SK-N-SH (cell line): ENCODE measurements around the gene IDH2. TPM values are rescaled to one million over a fixed set of nuclear protein-coding genes. Genes with fewer than 3 reads are reported as not detected.

Experiments
- CTCF ChIA-PET: fragments of 300-600, 350-600 bp; formaldehyde crosslinking; extraction: SDS; loops from one replicate; lab custom pipeline; 2021; lab: Yijun Ruan, JAX
- POLR2A ChIA-PET: fragments of 350-600 bp; sonication (Branson Sonifier 250); formaldehyde crosslinking; extraction: SDS; loops from one replicate; lab custom pipeline; 2020; ENCODE audit warnings: antibody characterized with exemption, inconsistent platforms; lab: Yijun Ruan, JAX
- DNase-seq: peaks from one replicate; pipeline ENCODE4 v3.0.0; 2012
- H2AFZ ChIP-seq: fragments of 200-600 bp; sonication (generic); 2 replicates; pipeline ENCODE4 v1.8.1; 2016; ENCODE audit warnings: antibody characterized with exemption, mild to moderate bottlenecking, low read depth
- H3F3A ChIP-seq: fragments of 200-600 bp; sonication (generic); replicated peaks from 2 replicates; pipeline ENCODE3; 2016; ENCODE audit warnings: antibody characterized with exemption, mild to moderate bottlenecking; ENCODE audit not compliant: insufficient read depth
- H3K27ac ChIP-seq, 2 experiments: fragments of 200-500 bp in 1 of 2; fragments of 200-600 bp in 1 of 2; sonication (Bioruptor generic) in 1 of 2; sonication (generic), shearing (Covaris generic) in 1 of 2; 2 replicates each; pipeline versions ENCODE4 v1.5.1 to v1.6.1; 2014 to 2016; ENCODE audit warnings: low read depth in 2 of 2, inconsistent platforms in 1 of 2, low read length in 1 of 2, mild to moderate bottlenecking in 1 of 2, mixed read lengths in 1 of 2
- H3K27me3 ChIP-seq: fragments of 200-600 bp; sonication (generic), shearing (Covaris generic); 2 replicates; pipeline ENCODE4 v1.6.1; 2016; ENCODE audit warnings: mixed run types; ENCODE audit not compliant: insufficient read depth
- H3K36me3 ChIP-seq, 2 experiments: fragments of 200-500 bp in 1 of 2; fragments of 200-600 bp in 1 of 2; sonication (Bioruptor generic) in 1 of 2; sonication (generic) in 1 of 2; replicated peaks in 1 of 2; 2 replicates each; pipeline versions ENCODE3 to v1.5.1; 2014 to 2016; ENCODE audit warnings: low read length in 1 of 2, mild to moderate bottlenecking in 1 of 2; ENCODE audit not compliant: insufficient read depth in 2 of 2, control insufficient read depth in 1 of 2
- H3K4me1 ChIP-seq, 2 experiments: fragments of 200-500 bp in 1 of 2; fragments of 200-600 bp in 1 of 2; sonication (Bioruptor generic) in 1 of 2; sonication (generic), shearing (Covaris generic) in 1 of 2; 2 replicates each; pipeline versions ENCODE4 v1.5.1 to v1.6.1; 2014 to 2016; ENCODE audit warnings: low read depth in 1 of 2, low read length in 1 of 2, mixed run types in 1 of 2; ENCODE audit not compliant: insufficient read depth in 2 of 2, control insufficient read depth in 1 of 2
- H3K4me2 ChIP-seq: fragments of 200-600 bp; sonication (generic), shearing (Covaris generic); 2 replicates; pipeline ENCODE4 v1.6.1; 2017; ENCODE audit warnings: mixed run types
- H3K4me3 ChIP-seq, 2 experiments: fragments of 200-500 bp in 1 of 2; fragments of 200-600 bp in 1 of 2; sonication (Bioruptor generic) in 1 of 2; sonication (generic), shearing (Covaris generic) in 1 of 2; 2 replicates each; pipeline versions ENCODE4 v1.5.1 to v1.8.1; 2014 to 2016; ENCODE audit warnings: low read depth in 2 of 2, inconsistent platforms in 1 of 2, low read length in 1 of 2, mild to moderate bottlenecking in 1 of 2, mixed read lengths in 1 of 2, moderate library complexity in 1 of 2
- H3K79me2 ChIP-seq: fragments of 200-600 bp; sonication (generic); 2 replicates; pipeline ENCODE4 v1.8.1; 2017; ENCODE audit warnings: mild to moderate bottlenecking; ENCODE audit not compliant: insufficient read depth
- H3K9ac ChIP-seq: fragments of 200-600 bp; sonication (generic); 2 replicates; pipeline ENCODE4 v1.6.1; 2017; ENCODE audit warnings: mixed run types
- H3K9me2 ChIP-seq: fragments of 200-600 bp; sonication (generic); 2 replicates; pipeline ENCODE4 v1.6.1; 2017; ENCODE audit warnings: mixed run types
- H3K9me3 ChIP-seq: fragments of 200-600 bp; sonication (generic); 2 replicates; pipeline ENCODE4 v1.6.1; 2017; ENCODE audit warnings: mixed run types, mild to moderate bottlenecking, moderate library complexity
- H4K20me1 ChIP-seq: fragments of 200-600 bp; sonication (generic); 2 replicates; pipeline ENCODE4 v1.6.1; 2017; ENCODE audit warnings: mild to moderate bottlenecking, mixed run types; ENCODE audit not compliant: insufficient read depth
- EP300 ChIP-seq, 2 experiments: IDR thresholded peaks; 2 replicates each; pipeline versions ENCODE4 v1.4.0 to v1.6.1; 2012; ENCODE audit warnings: borderline replicate concordance in 1 of 2, low read depth in 1 of 2, low read length in 1 of 2
- EZH2phosphoT487 ChIP-seq: fragments of 200-600 bp; sonication (generic); IDR thresholded peaks from 2 replicates; pipeline ENCODE4 v1.6.1; 2017; ENCODE audit warnings: low read depth, mixed run types, mild to moderate bottlenecking, antibody characterized with exemption, moderate library complexity, borderline replicate concordance
- GABPA ChIP-seq: IDR thresholded peaks from 2 replicates; pipeline ENCODE4 v1.4.0; 2012; ENCODE audit warnings: low read depth, mild to moderate bottlenecking
- JUND ChIP-seq: IDR thresholded peaks from 2 replicates; pipeline ENCODE4 v1.4.0; 2012
- POLR2AphosphoS5 ChIP-seq: IDR thresholded peaks from 2 replicates; pipeline ENCODE4 v1.6.1; 2012; ENCODE audit warnings: low read depth, low read length
- RCOR1 ChIP-seq: fragments of 150-350 bp; IDR thresholded peaks from 2 replicates; pipeline ENCODE4 v1.6.1; 2017; ENCODE audit warnings: antibody characterized with exemption, low read length
- RFX5 ChIP-seq: IDR thresholded peaks from 2 replicates; pipeline ENCODE4 v1.6.1; 2012; ENCODE audit warnings: mild to moderate bottlenecking, improper control_type of control experiment, low read length
- SMC3 ChIP-seq: IDR thresholded peaks from 2 replicates; pipeline ENCODE4 v1.6.1; 2012; ENCODE audit warnings: low read depth, low read length, improper control_type of control experiment
- TAF1 ChIP-seq: IDR thresholded peaks from 2 replicates; pipeline ENCODE4 v1.6.1; 2012; ENCODE audit warnings: low read depth, mild to moderate bottlenecking, low read length, moderate library complexity, borderline replicate concordance
- TCF12 ChIP-seq: IDR thresholded peaks from 2 replicates; pipeline ENCODE4 v1.4.0; 2012
- WGBS: methylation state at CpG from one replicate; pipeline ENCODE4 v1.1.6; 2017; ENCODE audit warnings: low lambda C conversion rate; 5-methylcytosine and 5-hydroxymethylcytosine counted together
- polyA plus RNA-seq, 3 experiments: library from polyadenylated mRNA; depleted of rRNA; stranded (reverse); fragments of >200 nt; gene quantifications; 2 replicates each; pipeline ENCODE4 v1.2.3, GENCODE V29; 2012
- TF ChIP-seq, protein P1 (sequence below): fragments of 150-350 bp; IDR thresholded peaks from 2 replicates; pipeline ENCODE4 v1.6.1; 2016; ENCODE audit warnings: mild to moderate bottlenecking, low read depth, low read length
- TF ChIP-seq, protein P2 (sequence below): fragments of 200-600 bp; sonication (generic); IDR thresholded peaks from 2 replicates; pipeline ENCODE4 v1.6.1; 2017; ENCODE audit warnings: antibody characterized with exemption, mild to moderate bottlenecking, moderate library complexity
- TF ChIP-seq, protein P3 (sequence below): IDR thresholded peaks from 2 replicates; pipeline ENCODE4 v1.4.0; 2012; ENCODE audit warnings: low read depth

Gene IDH2
- polyA plus RNA-seq, 1 of the 3 experiments (the other 2 are of a cell fraction), result 25.2 TPM

DNA sequence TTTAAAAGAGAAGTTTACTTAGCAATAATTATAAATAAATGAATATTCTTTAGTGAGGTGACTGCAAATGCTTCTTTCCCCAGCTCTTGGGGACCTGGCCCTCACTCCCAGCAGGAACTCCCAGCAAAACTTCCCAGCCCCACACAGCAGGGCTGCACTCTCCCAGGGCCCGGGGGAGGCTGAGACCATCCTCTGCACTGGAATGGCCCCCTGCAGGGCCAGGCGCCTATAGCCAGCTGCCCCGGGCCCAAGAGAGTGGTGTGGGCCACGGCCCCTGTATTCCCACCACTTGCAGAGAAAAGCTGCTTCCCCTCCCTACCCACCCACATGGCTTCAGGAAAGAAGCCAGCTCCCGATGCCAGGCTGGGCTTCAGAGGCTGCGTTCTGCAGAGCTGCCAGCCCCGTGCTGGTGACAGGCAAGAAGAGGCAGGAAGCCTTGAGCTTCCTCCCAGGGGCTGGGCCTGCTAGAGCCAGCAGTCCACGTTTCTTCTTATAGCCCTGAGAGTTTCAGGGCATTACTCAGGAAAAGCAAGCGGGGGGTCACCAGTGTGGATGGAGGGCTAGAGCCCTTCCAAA is 20.0 kb downstream of the IDH2 start (continued):
- TF ChIP-seq, protein P1, sequence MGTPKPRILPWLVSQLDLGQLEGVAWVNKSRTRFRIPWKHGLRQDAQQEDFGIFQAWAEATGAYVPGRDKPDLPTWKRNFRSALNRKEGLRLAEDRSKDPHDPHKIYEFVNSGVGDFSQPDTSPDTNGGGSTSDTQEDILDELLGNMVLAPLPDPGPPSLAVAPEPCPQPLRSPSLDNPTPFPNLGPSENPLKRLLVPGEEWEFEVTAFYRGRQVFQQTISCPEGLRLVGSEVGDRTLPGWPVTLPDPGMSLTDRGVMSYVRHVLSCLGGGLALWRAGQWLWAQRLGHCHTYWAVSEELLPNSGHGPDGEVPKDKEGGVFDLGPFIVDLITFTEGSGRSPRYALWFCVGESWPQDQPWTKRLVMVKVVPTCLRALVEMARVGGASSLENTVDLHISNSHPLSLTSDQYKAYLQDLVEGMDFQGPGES, result no peak
- TF ChIP-seq SMC3 (no peak), EZH2phosphoT487 (no peak)
- TF ChIP-seq, protein P2, sequence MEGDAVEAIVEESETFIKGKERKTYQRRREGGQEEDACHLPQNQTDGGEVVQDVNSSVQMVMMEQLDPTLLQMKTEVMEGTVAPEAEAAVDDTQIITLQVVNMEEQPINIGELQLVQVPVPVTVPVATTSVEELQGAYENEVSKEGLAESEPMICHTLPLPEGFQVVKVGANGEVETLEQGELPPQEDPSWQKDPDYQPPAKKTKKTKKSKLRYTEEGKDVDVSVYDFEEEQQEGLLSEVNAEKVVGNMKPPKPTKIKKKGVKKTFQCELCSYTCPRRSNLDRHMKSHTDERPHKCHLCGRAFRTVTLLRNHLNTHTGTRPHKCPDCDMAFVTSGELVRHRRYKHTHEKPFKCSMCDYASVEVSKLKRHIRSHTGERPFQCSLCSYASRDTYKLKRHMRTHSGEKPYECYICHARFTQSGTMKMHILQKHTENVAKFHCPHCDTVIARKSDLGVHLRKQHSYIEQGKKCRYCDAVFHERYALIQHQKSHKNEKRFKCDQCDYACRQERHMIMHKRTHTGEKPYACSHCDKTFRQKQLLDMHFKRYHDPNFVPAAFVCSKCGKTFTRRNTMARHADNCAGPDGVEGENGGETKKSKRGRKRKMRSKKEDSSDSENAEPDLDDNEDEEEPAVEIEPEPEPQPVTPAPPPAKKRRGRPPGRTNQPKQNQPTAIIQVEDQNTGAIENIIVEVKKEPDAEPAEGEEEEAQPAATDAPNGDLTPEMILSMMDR, result no peak

DNA sequence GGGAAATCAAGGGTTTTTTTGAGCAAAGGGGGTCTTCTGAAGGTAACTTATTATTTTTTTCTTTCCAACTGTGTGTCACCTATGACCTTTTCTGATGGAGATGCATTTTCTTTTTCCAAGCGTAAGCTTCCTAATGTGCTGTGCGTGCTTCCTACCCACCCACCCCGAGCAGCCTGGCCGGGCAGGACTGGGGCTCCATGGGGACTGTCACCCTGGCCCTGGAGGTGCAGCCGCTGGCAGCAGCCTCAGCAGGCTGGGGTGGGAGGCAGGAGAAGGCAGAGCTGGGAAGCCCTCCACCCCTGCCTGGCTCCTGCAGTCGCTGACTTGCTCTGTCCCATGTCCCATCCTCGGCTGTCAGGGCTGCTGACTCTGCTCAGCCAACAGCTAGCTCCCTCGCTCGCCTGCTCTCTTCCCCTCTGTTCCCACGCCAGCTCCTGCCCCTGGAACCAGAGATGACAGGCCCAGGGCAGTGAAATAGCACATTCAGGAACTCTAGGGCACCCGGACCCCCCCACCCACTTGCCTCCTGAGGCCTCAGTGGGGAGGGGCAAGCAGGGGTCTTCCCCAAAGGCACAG is 21.4 kb downstream of the IDH2 start:
- DNase-seq, result no peak
- TF ChIP-seq TCF12 (no peak), JUND (no peak), TAF1 (no peak), GABPA (no peak), POLR2AphosphoS5 (no peak), RCOR1 (no peak), RFX5 (no peak), EP300 (IDR thresholded peaks at IDR 0.05; ENCODE audit: borderline replicate concordance in 1 of 2, low read depth in 1 of 2, low read length in 1 of 2) (no peak)
- TF ChIP-seq, protein P3, sequence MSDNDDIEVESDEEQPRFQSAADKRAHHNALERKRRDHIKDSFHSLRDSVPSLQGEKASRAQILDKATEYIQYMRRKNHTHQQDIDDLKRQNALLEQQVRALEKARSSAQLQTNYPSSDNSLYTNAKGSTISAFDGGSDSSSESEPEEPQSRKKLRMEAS, result no peak
- TF ChIP-seq, protein P2, result no peak

More for the DNA sequence above, 21.4 kb downstream of the IDH2 start:
- peaks cover 4 to 13% of the 10 kb centered on the region in 2 experiments for H3K36me3 ChIP-seq
- no peaks in the 10 kb centered on the region for H3F3A ChIP-seq
- CTCF ChIA-PET, result interaction anchor here (1.0 to 4.9 kb wide), 2 partner anchors 10 to 206 kb away, joined by 3 to 25 read pairs; no protein-coding TSS in a partner anchor
- 91% methylated on average over 9 of the region's 11 CpGs for WGBS
- H3K79me2 ChIP-seq, result no peaks in the 10 kb centered on the region
- H3K9me3 ChIP-seq, result no peaks in the 10 kb centered on the region
- no peaks in the 10 kb centered on the region for H3K9me2 ChIP-seq
- POLR2A ChIA-PET, result interaction anchor here (1.1 kb wide), 1 partner anchor 187 kb away, joined by 3 read pairs; the partner anchor contains the start of gene AP3S2
- no peak overlapping the region for H3K9ac ChIP-seq
- no peaks in the 10 kb centered on the region for H3K27me3 ChIP-seq
- no peak overlapping the region for H2AFZ ChIP-seq
- no peak overlapping the region for H3K4me3 ChIP-seq
- H3K27ac ChIP-seq, result no peak overlapping the region
- H4K20me1 ChIP-seq, result no peaks in the 10 kb centered on the region
- no peak overlapping the region for H3K4me2 ChIP-seq
- H3K4me1 ChIP-seq, result no peaks in the 10 kb centered on the region
